ENCODE results near the gene MIER3. TPM values are rescaled to one million over a fixed set of nuclear protein-coding genes. Genes with fewer than 3 reads are reported as not detected.

MIER3 gene
- total RNA-seq, 4 donors from 2014 or later = 10.7 to 15.9 (median 14.9) TPM

GRCh38 chr5:56987171-56987570, 35.2 kb upstream of the MIER3 start:
- Histone ChIP-seq H3K4me3 (no peak overlapping the region), H3K4me1 (no peaks in the 10 kb centered on the region), H3K27me3 (peaks cover 2% of the 10 kb centered on the region), H3K27ac (no peak overlapping the region), H3K36me3 (no peaks in the 10 kb centered on the region), H3K9me3 (no peaks in the 10 kb centered on the region)
- WGBS = 94% methylated on average over 4 of the region's 4 CpGs
- no peak for TF ChIP-seq EP300 (IDR thresholded peaks at IDR 0.05)
- no peak for TF ChIP-seq POLR2A (IDR thresholded peaks at IDR 0.05)
- TF ChIP-seq POLR2AphosphoS5 (IDR thresholded peaks at IDR 0.05) = no peak
- TF ChIP-seq CTCF (IDR thresholded peaks at IDR 0.05) = no peak
- DNase-seq (ENCODE audit: low spot score in 2 of 2) = no peak

GRCh38 chr5:56986626-56986947, 34.7 kb upstream of the MIER3 start:
- Histone ChIP-seq H3K27me3 (no peaks in the 10 kb centered on the region), H3K36me3 (no peaks in the 10 kb centered on the region), H3K27ac (no peak overlapping the region), H3K4me3 (no peak overlapping the region), H3K9me3 (no peaks in the 10 kb centered on the region), H3K4me1 (no peaks in the 10 kb centered on the region)
- DNase-seq (ENCODE audit: low spot score in 2 of 2) = no peak
- TF ChIP-seq POLR2A (IDR thresholded peaks at IDR 0.05) (no peak), EP300 (IDR thresholded peaks at IDR 0.05) (no peak), POLR2AphosphoS5 (IDR thresholded peaks at IDR 0.05) (no peak), CTCF (IDR thresholded peaks at IDR 0.05) (no peak)
- 100% methylated on average over 1 of the region's 1 CpG for WGBS

GRCh38 chr5:56985936-56986625, 34.2 kb upstream of the MIER3 start:
- no peaks in the 10 kb centered on the region for H3K9me3 ChIP-seq
- no peaks in the 10 kb centered on the region for H3K4me1 ChIP-seq
- TF ChIP-seq EP300 (IDR thresholded peaks at IDR 0.05) (no peak), POLR2A (IDR thresholded peaks at IDR 0.05) (no peak), CTCF (IDR thresholded peaks at IDR 0.05) (no peak), POLR2AphosphoS5 (IDR thresholded peaks at IDR 0.05) (no peak)
- no peaks in the 10 kb centered on the region for H3K27me3 ChIP-seq
- no peaks in the 10 kb centered on the region for H3K36me3 ChIP-seq
- 58% methylated on average over 3 of the region's 3 CpGs for WGBS
- H3K4me3 ChIP-seq = no peak overlapping the region
- no peak for DNase-seq (ENCODE audit: low spot score in 2 of 2)
- no peak overlapping the region for H3K27ac ChIP-seq

GRCh38 chr5:56984445-56984844, 32.5 kb upstream of the MIER3 start:
- no peak for DNase-seq (ENCODE audit: low spot score in 2 of 2)
- H3K27ac ChIP-seq = no peak overlapping the region
- no peak for TF ChIP-seq EP300 (IDR thresholded peaks at IDR 0.05)
- no peak for TF ChIP-seq POLR2A (IDR thresholded peaks at IDR 0.05)
- TF ChIP-seq POLR2AphosphoS5 (IDR thresholded peaks at IDR 0.05) = no peak
- TF ChIP-seq CTCF (IDR thresholded peaks at IDR 0.05) = no peak
- H3K4me3 ChIP-seq = no peak overlapping the region
- H3K9me3 ChIP-seq = no peaks in the 10 kb centered on the region
- H3K27me3 ChIP-seq = no peaks in the 10 kb centered on the region
- no peaks in the 10 kb centered on the region for H3K36me3 ChIP-seq
- no peaks in the 10 kb centered on the region for H3K4me1 ChIP-seq
- 86% methylated on average over 1 of the region's 1 CpG for WGBS

GRCh38 chr5:56983593-56984361, 31.9 kb upstream of the MIER3 start:
- no peak for DNase-seq (ENCODE audit: low spot score in 2 of 2)
- Histone ChIP-seq H3K4me1 (no peaks in the 10 kb centered on the region), H3K36me3 (no peaks in the 10 kb centered on the region), H3K27ac (no peak overlapping the region), H3K4me3 (no peak overlapping the region), H3K9me3 (no peaks in the 10 kb centered on the region), H3K27me3 (peaks cover 4% of the 10 kb centered on the region)
- TF ChIP-seq POLR2A (IDR thresholded peaks at IDR 0.05) (no peak), CTCF (IDR thresholded peaks at IDR 0.05) (no peak), POLR2AphosphoS5 (IDR thresholded peaks at IDR 0.05) (no peak), EP300 (IDR thresholded peaks at IDR 0.05) (no peak)
- 84% methylated on average over 1 of the region's 1 CpG for WGBS
